ENCODE results near the gene ZMIZ1. TPM values are rescaled to one million over a fixed set of nuclear protein-coding genes. Genes with fewer than 3 reads are reported as not detected.

Gene ZMIZ1
- total RNA-seq, 4 donors from 2014 or later, result 58.1 to 87.4 (median 74.2) TPM

- TF ChIP-seq POLR2A (IDR thresholded peaks at IDR 0.05) (no peak), CTCF (IDR thresholded peaks at IDR 0.05) (no peak)
- no peak overlapping the region for H3K4me3 ChIP-seq (ENCODE audit: low read depth, poor library complexity, severe bottlenecking)
- intact Hi-C loops (cut with DNase I; ENCODE audit: low total_unique reads), result loop anchor here (10.0 kb wide), 1 partner anchor 917 kb away; no protein-coding TSS in a partner anchor
- 83% methylated on average over 13 of the region's 13 CpGs for WGBS, 2 donors
- no peak for DNase-seq (ENCODE audit: low spot score in 2 of 2)
These were observed 142.8 kb downstream of the ZMIZ1 start for GRCh38 chr10:79211616-79212015.

- TF ChIP-seq POLR2A (IDR thresholded peaks at IDR 0.05), result no peak
- no peak for TF ChIP-seq CTCF (IDR thresholded peaks at IDR 0.05)
- intact Hi-C loops (cut with DNase I; ENCODE audit: low total_unique reads), result loop anchor here (10.0 kb wide), 1 partner anchor 921 kb away; no protein-coding TSS in a partner anchor
- WGBS, 2 donors, result 95 to 97% methylated on average over 5 of the region's 5 CpGs
- H3K4me3 ChIP-seq (ENCODE audit: low read depth, poor library complexity, severe bottlenecking), result no peak overlapping the region
- DNase-seq (ENCODE audit: low spot score in 2 of 2), result no peak
These were observed 146.8 kb downstream of the ZMIZ1 start for GRCh38 chr10:79215531-79215930.

GRCh38 chr10:79219322-79219957 is 150.7 kb downstream of the ZMIZ1 start:
- TF ChIP-seq CTCF (IDR thresholded peaks at IDR 0.05) (no peak), POLR2A (IDR thresholded peaks at IDR 0.05) (no peak)
- WGBS, 2 donors, result 88 to 92% methylated on average over 3 of the region's 3 CpGs
- intact Hi-C loops (cut with DNase I; ENCODE audit: low total_unique reads), result loop anchor here (10.0 kb wide), 1 partner anchor 925 kb away; no protein-coding TSS in a partner anchor
- no peak overlapping the region for H3K4me3 ChIP-seq (ENCODE audit: low read depth, poor library complexity, severe bottlenecking)
- no peak for DNase-seq (ENCODE audit: low spot score in 2 of 2)

- DNase-seq (ENCODE audit: low spot score in 2 of 2), result no peak
- intact Hi-C loops (cut with DNase I; ENCODE audit: low total_unique reads), result no loop called here
- TF ChIP-seq CTCF (IDR thresholded peaks at IDR 0.05) (no peak), POLR2A (IDR thresholded peaks at IDR 0.05) (no peak)
- H3K4me3 ChIP-seq (ENCODE audit: low read depth, poor library complexity, severe bottlenecking), result no peak overlapping the region
- 49 to 51% methylated on average over 7 of the region's 7 CpGs for WGBS, 2 donors
These were observed 151.5 kb downstream of the ZMIZ1 start for GRCh38 chr10:79220307-79220706.

GRCh38 chr10:79221110-79222051 is 152.6 kb downstream of the ZMIZ1 start:
- DNase-seq (ENCODE audit: low spot score in 2 of 2), result no peak
- H3K4me3 ChIP-seq (ENCODE audit: low read depth, poor library complexity, severe bottlenecking), result no peak overlapping the region
- intact Hi-C loops (cut with DNase I; ENCODE audit: low total_unique reads), result no loop called here
- 34 to 39% methylated on average over 32 to 38 of the region's 38 CpGs for WGBS, 2 donors
- TF ChIP-seq POLR2A (IDR thresholded peaks at IDR 0.05) (no peak), CTCF (IDR thresholded peaks at IDR 0.05) (no peak)

Data from lower leg skin (tissue), 4 donors.